NCI-H1092 treated with DMSO at 0.1 percent for 48 hours (cell line): ENCODE results near the gene EPAS1.

Experiments used
- DNase-seq: peaks from one replicate; lab custom pipeline; 2025; lab: John Stamatoyannopoulos, UW

Gene EPAS1

GRCh38 chr2:46364797-46365457 lies 67.7 kb downstream of the EPAS1 start:
- DNase-seq: peak; percentile 37

GRCh38 chr2:46365913-46366667 lies 68.9 kb downstream of the EPAS1 start:
- DNase-seq: no peak

GRCh38 chr2:46366668-46367052 lies 69.5 kb downstream of the EPAS1 start:
- no peak for DNase-seq

- no peak for DNase-seq
Measured at GRCh38 chr2:46367286-46367685, 70.1 kb downstream of the EPAS1 start.

GRCh38 chr2:46368401-46368800 lies 71.2 kb downstream of the EPAS1 start:
- no peak for DNase-seq

- DNase-seq: no peak
Measured at GRCh38 chr2:46369783-46370182, 72.6 kb downstream of the EPAS1 start.

- DNase-seq: no peak
Measured at GRCh38 chr2:46371854-46372253, 74.6 kb downstream of the EPAS1 start.

GRCh38 chr2:46372475-46372874 lies 75.3 kb downstream of the EPAS1 start:
- DNase-seq: no peak

GRCh38 chr2:46373238-46373637 lies 76.0 kb downstream of the EPAS1 start:
- no peak for DNase-seq

- no peak for DNase-seq
Measured at GRCh38 chr2:46375566-46376125, 78.4 kb downstream of the EPAS1 start.

- DNase-seq: no peak
Measured at GRCh38 chr2:46376586-46376985, 79.4 kb downstream of the EPAS1 start.

- no peak for DNase-seq
Measured at GRCh38 chr2:46377101-46377581, 79.9 kb downstream of the EPAS1 start.

GRCh38 chr2:46377666-46378560 lies 80.7 kb downstream of the EPAS1 start:
- no peak for DNase-seq

- DNase-seq: no peak
Measured at GRCh38 chr2:46378616-46379015, 81.4 kb downstream of the EPAS1 start.

GRCh38 chr2:46379213-46380037 lies 82.2 kb downstream of the EPAS1 start:
- DNase-seq: no peak

GRCh38 chr2:46380038-46380940 lies 83.1 kb downstream of the EPAS1 start:
- DNase-seq: no peak

- no peak for DNase-seq
Measured at GRCh38 chr2:46381263-46381849, 84.1 kb downstream of the EPAS1 start.

- no peak for DNase-seq
Measured at GRCh38 chr2:46381871-46382270, 84.7 kb downstream of the EPAS1 start.

- DNase-seq: no peak
Measured at GRCh38 chr2:46382331-46383112, 85.3 kb downstream of the EPAS1 start.
